PFSK-1 (cell line): ENCODE measurements around the gene STK39.

Experiments used
- POLR2AphosphoS5 ChIP-seq: IDR thresholded peaks from 2 replicates; pipeline ENCODE4 v1.6.1; 2012; ENCODE audit warnings: low read depth, mild to moderate bottlenecking, control low read depth, low read length, moderate library complexity
- SIN3A ChIP-seq: IDR thresholded peaks from 2 replicates; pipeline ENCODE4 v1.6.1; 2012; ENCODE audit warnings: mild to moderate bottlenecking, low read length, moderate library complexity, borderline replicate concordance; ENCODE audit not compliant: insufficient read depth
- TAF1 ChIP-seq: IDR thresholded peaks from 2 replicates; pipeline ENCODE4 v1.6.1; 2012; ENCODE audit warnings: low read length, control low read depth, borderline replicate concordance; ENCODE audit not compliant: insufficient read depth
- TF ChIP-seq, protein P1 (sequence below), 2 experiments: IDR thresholded peaks; 2 replicates each; pipeline versions ENCODE4 v1.6.1 to v1.8.0; 2011 to 2012; ENCODE audit warnings: low read depth in 2 of 2, low read length in 2 of 2, control low read depth in 1 of 2, inconsistent platforms in 1 of 2, mild to moderate bottlenecking in 1 of 2, moderate library complexity in 1 of 2; ENCODE audit not compliant: insufficient read depth in 1 of 2

DNA sequence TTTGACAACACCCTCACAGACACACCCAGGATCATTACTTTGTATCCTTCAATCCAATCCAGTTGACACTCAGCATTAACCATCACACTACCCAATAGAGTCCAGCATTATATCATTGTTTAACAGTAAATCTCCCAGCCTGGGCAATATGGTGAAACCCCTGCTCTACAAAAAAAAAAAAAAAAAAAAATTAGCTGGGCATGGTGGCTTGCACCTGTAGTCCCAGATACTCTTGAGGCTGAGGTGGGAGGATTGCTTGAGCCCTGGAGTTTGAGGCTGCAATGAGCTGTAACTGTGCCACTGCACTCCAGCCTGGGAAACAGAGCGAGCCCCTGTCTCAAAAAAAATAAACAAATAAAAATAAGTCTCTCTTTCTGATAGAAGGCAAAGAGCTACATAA, 304.0 kb downstream of the STK39 start:
- TF ChIP-seq POLR2AphosphoS5 (no peak), TAF1 (no peak), SIN3A (no peak)
- TF ChIP-seq, protein P1, sequence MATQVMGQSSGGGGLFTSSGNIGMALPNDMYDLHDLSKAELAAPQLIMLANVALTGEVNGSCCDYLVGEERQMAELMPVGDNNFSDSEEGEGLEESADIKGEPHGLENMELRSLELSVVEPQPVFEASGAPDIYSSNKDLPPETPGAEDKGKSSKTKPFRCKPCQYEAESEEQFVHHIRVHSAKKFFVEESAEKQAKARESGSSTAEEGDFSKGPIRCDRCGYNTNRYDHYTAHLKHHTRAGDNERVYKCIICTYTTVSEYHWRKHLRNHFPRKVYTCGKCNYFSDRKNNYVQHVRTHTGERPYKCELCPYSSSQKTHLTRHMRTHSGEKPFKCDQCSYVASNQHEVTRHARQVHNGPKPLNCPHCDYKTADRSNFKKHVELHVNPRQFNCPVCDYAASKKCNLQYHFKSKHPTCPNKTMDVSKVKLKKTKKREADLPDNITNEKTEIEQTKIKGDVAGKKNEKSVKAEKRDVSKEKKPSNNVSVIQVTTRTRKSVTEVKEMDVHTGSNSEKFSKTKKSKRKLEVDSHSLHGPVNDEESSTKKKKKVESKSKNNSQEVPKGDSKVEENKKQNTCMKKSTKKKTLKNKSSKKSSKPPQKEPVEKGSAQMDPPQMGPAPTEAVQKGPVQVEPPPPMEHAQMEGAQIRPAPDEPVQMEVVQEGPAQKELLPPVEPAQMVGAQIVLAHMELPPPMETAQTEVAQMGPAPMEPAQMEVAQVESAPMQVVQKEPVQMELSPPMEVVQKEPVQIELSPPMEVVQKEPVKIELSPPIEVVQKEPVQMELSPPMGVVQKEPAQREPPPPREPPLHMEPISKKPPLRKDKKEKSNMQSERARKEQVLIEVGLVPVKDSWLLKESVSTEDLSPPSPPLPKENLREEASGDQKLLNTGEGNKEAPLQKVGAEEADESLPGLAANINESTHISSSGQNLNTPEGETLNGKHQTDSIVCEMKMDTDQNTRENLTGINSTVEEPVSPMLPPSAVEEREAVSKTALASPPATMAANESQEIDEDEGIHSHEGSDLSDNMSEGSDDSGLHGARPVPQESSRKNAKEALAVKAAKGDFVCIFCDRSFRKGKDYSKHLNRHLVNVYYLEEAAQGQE (IDR thresholded peaks at IDR 0.05; ENCODE audit: insufficient read depth in 1 of 2, low read depth in 2 of 2, low read length in 2 of 2), result no peak
